G401.6 (cell line): Measurements from ENCODE around the gene UBA52.
"Not testable (repeated sequence)": the region's sequence is repeated elsewhere in the genome, so short reads cannot be mapped to it uniquely, and the experiment has no call there.

ENCODE experiments used
- FAIRE-seq: peaks from 2 replicates; lab custom pipeline; 2012; peaks lifted over from hg19 to GRCh38; lab: Jason Lieb, UNC

UBA52 gene

DNA sequence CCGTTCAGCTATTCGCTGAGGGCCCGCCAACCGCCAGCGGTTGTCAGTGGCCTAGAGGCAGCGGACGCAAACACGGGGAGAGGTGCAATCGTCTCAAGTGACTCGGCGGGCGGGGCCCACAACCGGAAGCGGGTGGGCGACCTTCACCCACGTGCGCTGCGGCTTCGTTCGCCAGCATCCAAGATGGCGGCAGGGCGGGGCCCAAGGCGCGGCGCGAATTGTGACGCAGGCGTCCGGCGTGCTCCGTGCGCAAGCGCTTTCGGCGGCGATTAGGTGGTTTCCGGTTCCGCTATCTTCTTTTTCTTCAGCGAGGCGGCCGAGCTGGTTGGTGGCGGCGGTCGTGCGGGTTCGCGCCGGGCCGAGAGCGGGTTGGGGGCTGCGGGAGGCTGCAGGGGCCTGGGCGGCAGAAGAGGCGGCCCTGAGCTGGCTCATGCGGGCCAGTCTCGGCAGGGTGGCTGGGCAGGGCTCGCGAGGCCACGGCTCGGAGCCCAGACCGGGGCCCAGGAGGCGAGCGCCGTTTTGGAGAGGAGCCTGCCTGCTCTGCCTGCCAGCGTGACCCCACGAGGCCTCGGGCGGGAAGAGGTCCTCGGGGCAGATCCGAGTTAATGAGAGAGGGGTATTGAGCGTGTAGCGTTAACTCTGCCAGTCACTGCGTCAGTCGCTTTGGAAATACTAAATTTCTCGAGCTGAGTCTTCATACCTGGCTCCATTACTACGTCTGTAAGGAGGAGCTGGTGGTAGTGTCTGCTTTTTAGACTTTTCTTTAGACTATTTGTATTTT lies at the start of gene UBA52:
Gene UBA52 (plus strand): TSS at position 294 of the 781 bp plus-strand sequence. CDS start 1,444 bp downstream, outside the sequence.
- peak; percentile 98 for FAIRE-seq

DNA sequence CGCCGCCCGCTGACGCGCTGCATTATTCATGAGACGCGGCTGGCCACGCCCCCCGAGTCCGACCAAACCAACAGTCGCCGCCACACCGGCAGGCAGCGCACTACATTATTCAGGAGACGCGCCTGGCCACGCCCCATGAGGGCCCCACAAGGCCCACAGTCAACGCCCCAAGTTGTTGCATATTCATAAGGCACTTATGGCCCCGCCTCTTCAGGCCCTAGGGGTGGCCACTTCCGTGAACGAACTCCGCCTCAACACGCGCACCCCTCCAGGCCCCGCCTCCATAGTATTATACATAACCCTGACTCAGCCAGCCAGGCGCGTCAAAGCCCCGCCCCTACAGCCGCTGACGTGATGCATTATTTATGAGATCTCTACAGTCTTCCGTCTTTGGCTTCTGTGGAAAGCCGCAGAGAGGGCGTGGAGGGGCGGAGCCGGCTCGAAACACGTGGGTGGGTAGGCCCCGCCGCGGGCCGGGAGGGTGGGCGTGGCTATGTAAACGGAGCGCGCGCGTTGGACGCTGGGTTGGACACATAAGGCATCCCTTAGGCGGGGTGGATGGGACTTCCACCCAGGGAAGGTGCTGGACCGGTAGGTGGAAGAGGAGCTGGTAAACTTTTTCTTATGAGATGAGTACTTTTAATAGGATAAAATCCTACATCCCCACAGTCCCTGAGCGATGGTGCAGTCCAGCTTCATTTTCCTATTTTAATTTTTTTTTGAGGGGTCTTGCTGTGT lies 49.4 kb upstream of the UBA52 start:
- peak; percentile 99 for FAIRE-seq

DNA sequence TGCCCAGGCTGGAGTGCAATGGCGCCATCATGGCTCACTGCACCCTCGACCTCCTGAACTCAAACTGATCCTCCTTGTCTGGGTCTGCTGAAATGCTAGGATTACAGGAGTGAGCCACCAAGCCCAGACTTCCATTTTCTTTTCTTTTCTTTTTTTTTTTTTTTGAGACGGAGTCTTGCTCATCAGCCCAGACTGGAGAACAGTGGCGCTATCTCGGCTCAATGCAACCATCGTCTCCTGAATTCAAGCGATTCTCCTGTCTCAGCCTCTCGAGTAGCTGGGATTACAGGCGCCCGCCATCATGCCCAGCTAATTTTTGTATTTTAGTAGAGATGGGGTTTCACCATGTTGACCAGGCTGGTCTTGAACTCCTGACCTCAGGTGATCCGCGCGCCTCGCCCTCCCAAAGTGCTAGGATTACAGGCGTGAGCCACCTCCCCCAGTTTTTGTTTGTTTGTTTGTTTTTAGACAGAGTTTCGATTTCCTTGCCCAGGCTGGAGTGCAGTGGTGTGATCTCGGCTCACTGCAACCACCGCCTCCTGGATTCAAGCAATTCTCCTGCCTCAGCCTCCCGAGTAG lies 48.7 kb upstream of the UBA52 start:
- FAIRE-seq: not testable (repeated sequence)

DNA sequence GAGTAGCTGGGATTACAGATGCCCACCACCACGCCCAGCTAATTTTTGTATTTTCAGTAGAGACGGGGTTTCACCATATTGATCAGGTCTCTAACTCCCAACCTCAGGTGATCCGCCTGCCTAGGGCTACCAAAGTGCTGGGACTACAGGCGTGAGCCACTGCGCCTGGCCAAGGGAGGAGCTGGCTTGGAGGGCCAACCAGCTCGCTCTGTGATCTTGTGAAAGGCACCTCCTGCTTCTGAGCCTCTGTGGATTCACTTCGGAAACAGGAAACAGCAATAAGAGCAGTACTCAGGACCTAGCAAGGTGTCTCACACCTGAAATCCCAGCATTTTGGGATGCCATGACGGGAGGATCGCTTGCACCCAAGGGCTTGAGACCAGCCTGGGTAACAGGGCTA lies 47.8 kb upstream of the UBA52 start:
- FAIRE-seq: no peak

DNA sequence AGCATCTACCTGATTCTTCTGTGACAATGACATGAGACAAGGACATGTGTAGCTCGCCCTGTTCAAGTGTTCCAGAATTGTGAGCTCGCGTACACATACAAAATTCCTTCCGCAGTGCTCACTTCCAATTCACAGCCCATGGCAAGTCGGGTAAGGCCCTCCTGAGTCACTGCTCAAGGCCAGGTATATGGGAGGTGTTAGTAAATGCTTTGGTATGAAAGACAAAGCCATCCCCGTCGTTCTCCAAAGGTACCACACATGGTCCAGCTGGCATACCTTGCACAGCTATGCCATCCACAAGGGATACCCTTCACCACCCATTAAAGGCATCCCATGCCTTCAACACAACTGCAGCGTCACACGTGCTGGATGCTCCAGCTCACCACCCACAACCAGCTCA lies 45.3 kb upstream of the UBA52 start:
- FAIRE-seq: no peak

DNA sequence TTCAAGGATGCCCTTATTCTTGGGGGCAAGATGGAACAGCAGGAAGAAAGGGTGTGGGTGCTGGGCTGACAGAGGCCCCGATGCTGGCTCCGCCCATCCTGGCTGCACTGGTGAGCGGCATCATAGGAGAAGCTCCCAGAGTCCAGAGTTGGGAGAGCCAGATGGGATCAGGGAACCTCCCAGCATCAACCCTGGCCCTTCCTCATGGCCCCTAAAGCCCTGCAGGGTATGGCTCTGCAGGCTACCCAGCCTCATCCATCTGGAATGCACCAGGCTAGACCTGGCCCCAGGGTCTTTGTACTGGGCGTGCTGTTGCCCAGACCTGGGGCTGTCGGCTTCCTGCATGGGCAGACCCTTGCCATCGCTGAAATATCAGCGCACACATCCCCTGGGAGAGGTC lies 41.9 kb upstream of the UBA52 start:
- FAIRE-seq: no peak

DNA sequence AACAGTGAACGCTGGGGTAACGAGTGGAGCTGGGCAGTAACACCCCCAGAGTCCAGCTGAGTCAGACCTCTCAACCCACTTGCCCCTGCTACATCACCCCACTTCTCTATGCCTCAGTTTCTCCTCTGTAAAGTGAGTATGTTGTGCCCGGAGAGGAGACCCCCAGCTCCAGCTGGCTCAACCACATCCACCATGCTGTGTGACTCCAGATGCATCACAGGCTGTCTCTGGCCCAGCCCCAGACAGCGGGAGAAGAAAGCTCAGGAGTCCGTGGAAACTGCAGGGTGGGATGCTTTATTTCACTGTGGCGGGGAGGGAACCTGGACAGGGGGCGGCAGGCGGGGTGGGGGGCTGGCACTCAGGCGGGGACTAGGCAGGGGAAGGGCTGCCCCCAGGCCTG lies 40.2 kb upstream of the UBA52 start:
- FAIRE-seq: no peak

DNA sequence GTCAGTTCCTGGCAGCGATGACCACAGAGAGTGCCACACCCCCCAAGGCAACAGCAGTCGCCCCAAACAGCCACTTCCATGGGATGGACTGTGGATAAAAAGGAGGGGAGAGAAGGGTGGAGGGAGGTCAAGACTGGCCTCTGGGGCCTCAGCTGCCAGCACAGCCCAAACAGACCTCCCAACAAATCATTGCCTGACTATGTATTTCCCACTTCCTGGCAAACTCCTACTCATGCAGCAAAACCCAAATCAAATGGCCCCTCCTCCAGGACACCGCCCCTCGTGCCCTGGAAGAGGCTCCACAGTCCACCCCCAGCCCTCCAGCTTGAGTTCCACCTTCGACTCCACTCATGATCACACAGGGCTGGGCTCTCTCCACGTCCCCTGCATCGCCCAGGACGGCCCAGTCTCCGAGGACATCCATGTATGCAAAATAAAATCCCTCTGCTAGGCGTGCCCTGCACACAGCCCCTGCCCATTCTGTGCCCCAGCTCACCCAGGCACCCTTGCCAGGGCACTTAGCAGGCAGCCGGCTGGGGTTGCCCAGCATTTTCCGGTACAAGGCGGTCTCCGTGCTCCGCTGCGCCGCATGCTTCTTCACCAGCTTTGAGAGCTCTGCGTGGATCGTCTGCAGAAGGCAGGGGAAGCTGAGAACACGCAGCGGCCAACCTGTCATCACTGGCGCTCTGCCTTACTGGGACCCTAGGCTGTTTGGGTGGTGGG lies 39.3 kb upstream of the UBA52 start:
- FAIRE-seq: no peak

DNA sequence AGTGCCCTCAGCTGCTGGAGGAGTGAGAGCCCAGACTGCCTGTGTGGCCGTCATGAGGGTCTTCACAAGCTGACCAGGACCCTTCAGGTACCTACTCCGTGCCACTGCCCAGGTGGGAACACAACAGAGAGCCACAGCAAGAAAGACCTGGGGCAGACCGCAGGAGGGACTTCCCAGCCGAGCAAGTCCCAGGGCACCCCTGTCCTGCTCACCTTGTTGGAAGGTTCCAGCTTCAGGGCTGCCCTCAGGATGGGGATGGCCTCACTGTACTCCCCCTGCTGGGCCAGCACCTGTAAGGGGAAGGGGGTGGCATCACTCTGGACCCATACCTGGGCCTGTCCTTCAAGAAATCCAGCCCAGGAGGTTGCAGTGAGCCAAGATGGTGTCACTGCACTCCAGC lies 38.6 kb upstream of the UBA52 start:
- no peak for FAIRE-seq

DNA sequence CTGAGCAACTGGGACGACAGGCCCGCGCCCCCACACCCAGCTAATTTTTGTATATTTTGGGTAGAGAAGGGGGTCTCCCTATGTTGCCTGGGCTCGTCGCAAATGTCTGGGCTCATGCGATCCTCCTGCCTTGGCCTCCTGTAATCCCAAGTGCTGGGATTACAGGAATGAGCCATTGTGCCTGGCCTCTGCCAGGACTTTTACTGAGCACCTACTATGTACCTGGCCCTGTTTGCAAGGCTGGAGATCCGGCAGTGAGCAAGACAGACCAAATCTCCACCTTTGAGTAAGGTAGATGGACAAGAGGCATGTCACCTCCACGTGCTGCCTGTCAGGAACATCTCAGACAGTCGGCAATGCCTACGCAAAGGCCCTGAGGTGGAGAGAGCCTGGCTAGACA lies 35.2 kb upstream of the UBA52 start:
- FAIRE-seq: no peak

DNA sequence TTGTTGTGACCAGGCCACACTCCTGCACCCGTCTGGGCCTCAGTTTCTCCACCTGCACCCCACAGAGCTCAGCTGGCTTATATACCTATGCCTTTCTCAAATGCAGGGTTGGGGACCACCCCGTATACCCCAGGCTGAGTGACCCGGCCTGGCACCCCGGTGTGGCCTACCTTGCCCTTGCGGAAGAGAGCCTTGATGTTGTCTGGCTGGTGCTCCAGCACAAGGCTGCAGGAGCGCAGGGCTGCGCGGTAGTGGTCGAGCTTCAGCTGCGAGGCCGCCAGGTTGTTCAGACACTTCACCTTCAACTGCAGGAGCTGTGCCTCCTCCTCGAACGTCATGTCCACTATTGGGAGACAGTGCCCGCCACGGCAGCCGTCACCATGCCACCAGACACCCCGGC lies 34.2 kb upstream of the UBA52 start:
- no peak for FAIRE-seq

DNA sequence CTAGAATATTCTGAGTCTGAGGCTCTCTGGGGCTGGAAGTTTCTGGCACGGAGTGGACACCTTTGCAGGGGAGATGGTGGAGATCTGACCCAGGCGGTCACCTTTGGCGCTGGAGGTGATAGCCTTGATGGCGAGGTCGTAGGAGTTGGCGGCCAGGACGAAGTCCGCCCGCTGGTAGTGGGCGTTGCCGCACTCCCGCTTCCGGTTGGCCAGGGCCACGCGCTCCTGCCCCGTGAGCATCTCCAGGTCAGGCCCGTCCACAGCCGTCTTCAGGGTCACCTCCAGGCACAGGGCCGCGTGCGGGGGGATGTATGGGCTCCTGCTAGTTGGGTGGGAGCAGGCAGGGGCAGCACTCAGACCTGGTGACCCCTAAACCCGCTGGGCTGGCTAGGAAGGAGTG lies 33.5 kb upstream of the UBA52 start:
- no peak for FAIRE-seq

DNA sequence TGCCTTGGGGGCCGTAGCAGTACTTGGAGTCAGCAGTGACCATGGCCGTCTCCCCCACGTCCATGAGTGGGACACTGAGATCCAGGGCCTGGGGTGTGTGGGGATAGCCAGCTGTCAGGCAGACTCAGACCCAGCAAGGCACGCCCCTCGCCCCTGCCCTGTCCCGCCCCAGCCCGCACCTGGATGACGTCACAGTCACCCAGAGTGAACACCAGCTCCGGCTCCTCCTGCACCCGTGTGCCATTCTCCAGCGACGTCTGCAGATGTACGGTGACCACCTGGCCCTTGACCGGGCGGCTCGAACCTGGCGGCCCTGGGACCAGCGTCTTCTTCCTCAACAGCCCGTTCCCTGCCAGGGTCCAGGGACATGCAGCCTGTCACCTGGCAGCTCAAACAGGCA lies 32.3 kb upstream of the UBA52 start:
- no peak for FAIRE-seq

DNA sequence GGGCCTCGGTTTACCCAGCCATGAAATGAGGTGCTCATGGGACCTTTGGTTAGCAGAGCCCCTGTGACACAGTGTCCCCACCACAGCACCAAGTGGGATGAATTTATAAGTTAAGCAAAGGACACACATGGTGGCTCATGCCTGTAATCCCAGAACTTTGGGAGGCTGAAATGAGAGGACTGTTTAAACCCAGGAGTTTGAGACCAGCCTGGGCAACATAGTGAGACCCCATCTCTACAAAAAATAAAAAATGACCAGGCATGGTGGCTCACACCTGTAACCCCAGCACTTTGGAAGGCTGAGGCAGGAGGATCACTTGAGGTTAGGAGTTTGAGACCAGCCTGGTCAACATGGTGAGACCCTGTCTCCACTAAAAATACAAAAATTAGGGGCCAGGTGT lies 31.5 kb upstream of the UBA52 start:
- FAIRE-seq: not testable (repeated sequence)

DNA sequence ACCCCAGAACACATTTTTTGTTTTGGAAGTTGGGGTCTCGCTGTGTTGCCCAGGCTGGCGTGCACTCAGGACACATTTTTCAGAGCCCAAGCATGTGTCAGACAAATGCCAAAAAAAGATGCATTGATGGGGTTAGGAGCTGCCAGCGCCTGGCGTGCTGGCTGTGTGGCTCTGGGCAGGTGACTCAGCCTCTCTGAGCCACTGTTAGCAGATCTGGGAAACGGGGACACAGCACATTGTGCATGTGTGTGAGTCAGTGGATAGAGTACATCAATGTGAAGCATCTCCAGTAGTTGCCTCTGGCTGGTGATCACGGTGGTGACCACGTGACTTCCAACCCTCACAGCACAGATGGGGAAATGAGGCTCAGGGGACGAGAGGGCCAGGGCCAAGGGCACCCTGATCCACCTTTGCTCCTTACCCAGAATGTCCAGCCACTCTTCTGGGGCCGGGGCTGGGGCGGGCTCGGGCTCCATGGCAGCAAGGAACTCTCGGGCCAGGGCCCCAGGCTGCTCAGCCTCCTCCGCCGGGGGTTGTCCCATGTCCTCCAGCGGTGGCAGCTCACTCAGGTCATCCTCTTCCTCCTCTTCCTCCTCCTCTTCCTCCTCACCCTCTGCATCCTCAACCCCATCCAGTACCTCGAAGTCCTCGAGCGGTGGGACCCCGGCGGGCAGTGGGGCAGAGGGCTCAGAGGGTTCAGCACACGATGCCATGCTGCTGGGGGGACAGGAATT lies 30.2 kb upstream of the UBA52 start:
- no peak for FAIRE-seq

DNA sequence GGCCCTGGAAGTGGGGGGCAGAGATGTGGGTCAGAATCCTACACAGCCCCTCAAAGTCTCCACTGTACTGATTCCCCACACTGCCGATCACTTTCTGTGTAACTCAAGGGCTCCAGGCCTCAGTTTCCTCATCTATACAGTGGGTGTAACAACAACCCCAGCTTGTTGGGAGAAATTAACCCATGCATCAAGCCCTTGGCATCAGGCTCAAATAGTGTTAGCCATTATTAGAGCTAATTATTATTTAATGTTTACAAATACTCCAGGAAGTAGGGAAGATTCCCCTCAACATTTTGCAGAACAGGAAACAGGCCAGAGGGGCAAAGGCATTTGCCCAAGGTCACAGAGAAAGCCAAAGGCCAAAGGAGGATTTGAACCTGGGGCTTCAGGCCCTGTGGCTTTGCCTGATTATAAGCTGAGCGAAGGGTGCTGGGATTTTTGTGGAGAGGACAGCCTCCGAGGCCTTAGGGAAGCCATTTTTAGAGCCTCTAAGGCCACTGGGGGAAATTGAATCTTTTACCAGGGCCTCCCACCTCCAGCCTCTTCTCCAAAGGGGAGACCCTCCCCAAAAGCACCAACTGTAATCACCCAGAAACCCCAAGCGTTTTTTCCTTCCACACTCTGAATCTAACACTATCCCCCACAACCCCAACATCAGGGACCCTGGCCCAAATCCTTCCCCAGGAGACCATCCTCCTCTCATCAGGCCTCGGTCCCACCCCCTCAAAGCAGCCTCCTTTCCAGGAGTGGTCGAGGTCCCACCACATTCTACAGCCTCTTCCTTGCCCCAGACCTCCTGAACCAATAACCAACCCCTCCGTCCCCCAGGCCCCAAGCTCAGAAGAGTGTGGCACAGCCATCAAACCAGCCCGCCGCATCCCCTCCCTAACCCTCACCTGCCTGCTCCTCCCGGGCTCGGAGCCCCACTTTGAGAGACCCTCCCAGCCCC lies 29.4 kb upstream of the UBA52 start:
- no peak for FAIRE-seq

DNA sequence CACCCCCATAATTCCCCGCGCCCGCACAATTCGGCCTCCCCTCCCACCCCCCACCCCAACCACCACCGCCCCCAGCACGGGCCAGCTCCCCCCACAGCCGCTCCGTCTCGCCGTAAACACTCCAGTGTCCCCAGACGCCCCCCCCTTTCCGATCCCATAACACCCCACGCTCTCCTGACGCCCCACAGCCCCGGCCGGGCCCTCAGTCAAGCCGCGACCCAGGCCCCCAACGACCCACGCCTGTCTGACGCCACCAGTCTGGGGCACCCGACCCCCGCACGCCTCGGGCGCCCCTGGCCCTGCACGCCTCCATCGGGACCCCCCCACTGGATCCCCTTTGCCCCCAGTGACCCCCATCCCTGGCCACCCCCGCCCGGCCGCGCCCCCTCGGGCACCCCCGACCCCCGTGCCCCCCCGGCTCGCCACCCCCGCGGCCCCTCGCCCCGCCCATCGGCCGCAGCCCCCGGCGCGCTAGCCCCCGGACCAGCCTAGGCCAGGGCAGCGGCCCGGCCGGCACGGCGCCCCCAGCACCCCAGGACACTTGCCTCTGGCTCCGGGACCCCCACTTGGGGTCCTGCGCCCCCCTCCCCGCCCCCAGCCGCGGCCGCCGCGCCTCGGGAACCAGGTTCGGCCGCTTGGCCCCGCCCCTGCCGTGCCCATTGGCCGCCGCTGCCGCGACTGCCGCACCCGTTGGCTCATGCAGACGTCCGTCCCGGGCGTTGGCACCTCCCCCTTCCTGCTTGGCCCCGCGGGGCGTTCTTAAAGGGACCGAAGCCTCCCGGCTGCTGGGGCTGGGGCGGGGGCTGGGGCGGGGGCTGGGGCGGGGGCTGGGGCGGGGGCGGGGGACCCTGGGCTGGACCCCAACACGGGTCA lies 28.5 kb upstream of the UBA52 start, which contains the start of gene FKBP8:
Gene FKBP8 (minus strand): TSS at position 633 of the 873 bp plus-strand sequence. CDS start 1,603 bp downstream, outside the sequence.
- FAIRE-seq: no peak

DNA sequence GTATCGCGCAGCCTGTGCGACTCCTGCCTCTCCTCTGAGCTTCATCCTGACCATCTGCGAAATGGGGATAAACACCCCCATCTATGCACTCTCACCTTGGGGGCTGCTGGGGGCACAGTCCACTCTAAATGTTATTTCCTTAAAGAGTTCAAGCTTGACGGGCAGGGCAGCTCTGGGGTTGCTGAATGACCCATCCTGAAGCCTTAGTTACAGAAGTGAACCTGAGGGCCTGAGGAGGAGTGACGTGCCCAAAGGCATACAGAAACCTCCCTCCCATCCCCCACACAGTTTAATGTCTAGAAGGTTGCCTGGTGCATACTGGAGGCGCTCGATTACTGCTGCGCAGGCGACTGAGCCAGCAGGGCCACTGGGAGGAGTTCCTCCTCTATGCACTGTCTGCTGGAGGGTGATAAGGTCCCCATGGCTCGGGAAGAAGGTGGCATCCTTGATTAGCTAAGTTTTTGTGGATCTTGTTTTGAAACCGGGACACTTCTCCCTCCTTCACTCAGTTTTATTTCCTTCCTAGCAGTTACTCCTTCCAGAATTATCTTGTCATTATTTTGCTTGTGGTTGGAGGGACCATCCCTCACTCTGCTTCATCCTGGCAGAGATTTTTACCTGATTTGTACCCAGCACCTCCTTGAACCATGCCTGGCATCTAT lies 27.7 kb upstream of the UBA52 start:
- FAIRE-seq: no peak

DNA sequence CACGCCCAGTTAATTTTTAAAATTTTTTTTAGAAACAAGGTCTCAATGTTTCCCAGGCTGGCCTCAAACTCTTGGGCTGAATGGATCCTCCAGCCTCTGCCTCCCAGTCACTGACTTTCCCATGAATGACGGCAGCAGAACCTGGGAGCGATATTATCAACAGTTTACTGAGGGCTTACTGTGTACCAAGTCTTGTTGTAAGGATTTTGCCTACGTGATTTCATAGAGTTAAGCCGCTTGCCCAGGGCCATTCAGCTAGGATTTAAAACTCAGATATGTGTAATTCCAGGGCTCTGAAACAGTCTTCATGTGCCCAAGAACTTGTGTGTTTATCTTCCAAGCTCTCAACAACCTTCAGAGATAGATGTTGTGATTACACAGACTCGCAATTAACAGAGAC lies 20.0 kb upstream of the UBA52 start:
- FAIRE-seq: no peak
